ENCODE results near the gene DCAF7.

GRCh38 chr17:63503341-63503705, 47.0 kb upstream of the DCAF7 start:
- TF ChIP-seq, protein P1, sequence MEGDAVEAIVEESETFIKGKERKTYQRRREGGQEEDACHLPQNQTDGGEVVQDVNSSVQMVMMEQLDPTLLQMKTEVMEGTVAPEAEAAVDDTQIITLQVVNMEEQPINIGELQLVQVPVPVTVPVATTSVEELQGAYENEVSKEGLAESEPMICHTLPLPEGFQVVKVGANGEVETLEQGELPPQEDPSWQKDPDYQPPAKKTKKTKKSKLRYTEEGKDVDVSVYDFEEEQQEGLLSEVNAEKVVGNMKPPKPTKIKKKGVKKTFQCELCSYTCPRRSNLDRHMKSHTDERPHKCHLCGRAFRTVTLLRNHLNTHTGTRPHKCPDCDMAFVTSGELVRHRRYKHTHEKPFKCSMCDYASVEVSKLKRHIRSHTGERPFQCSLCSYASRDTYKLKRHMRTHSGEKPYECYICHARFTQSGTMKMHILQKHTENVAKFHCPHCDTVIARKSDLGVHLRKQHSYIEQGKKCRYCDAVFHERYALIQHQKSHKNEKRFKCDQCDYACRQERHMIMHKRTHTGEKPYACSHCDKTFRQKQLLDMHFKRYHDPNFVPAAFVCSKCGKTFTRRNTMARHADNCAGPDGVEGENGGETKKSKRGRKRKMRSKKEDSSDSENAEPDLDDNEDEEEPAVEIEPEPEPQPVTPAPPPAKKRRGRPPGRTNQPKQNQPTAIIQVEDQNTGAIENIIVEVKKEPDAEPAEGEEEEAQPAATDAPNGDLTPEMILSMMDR (IDR thresholded peaks at IDR 0.05; ENCODE audit: low read depth, low read length, poor library complexity, severe bottlenecking) = no peak
- TF ChIP-seq EZH2phosphoT487 (IDR thresholded peaks at IDR 0.05; ENCODE audit: borderline replicate concordance, low read length) = no peak
